Heart left ventricle (tissue), 16 donors: ENCODE measurements around the gene TRHDE. TPM values are rescaled to one million over a fixed set of nuclear protein-coding genes. Genes with fewer than 3 reads are reported as not detected.

Source experiments
- ATAC-seq, 4 donors: fragments of 200-7000 bp; cut with Tn5 transposase; one replicate each; pipeline ENCODE4 v1.9.1; 2020 to 2022; ENCODE audit warnings: moderate library complexity in 4 of 4, mild to moderate bottlenecking in 3 of 4, moderate number of reproducible peaks in 1 of 4
- DNase-seq, 5 donors: peaks; one replicate each; pipeline ENCODE4 v3.0.0-alpha.2; 2020
- H3K27ac ChIP-seq, 12 donors: fragments of 200-600 bp; sonication (generic) in 4 of 12; one replicate each; pipeline versions ENCODE4 v1.5.0 to v1.8.0; 2016 to 2022; ENCODE audit warnings: mild to moderate bottlenecking in 2 of 12
- H3K27me3 ChIP-seq, 9 donors: fragments of 200-600 bp; sonication (generic) in 2 of 9; one replicate each; pipeline versions ENCODE4 v1.5.1 to v1.8.0; 2016 to 2022; ENCODE audit warnings: mild to moderate bottlenecking in 3 of 9
- H3K36me3 ChIP-seq, 9 donors: fragments of 200-600 bp; sonication (generic) in 2 of 9; one replicate each; pipeline versions ENCODE4 v1.5.0 to v1.8.0; 2018 to 2022; ENCODE audit warnings: mild to moderate bottlenecking in 2 of 9
- H3K4me1 ChIP-seq, 12 donors: fragments of 200-600 bp; sonication (generic) in 4 of 12; one replicate each; pipeline versions ENCODE4 v1.5.0 to v1.8.0; 2016 to 2022; ENCODE audit warnings: mild to moderate bottlenecking in 3 of 12
- H3K4me3 ChIP-seq, 12 donors: fragments of 200-600 bp; sonication (generic) in 4 of 12; one replicate each; pipeline versions ENCODE4 v1.5.0 to v1.8.0; 2017 to 2022; ENCODE audit warnings: mild to moderate bottlenecking in 9 of 12, moderate library complexity in 4 of 12
- H3K9me3 ChIP-seq, 12 donors: fragments of 200-600 bp; sonication (generic) in 4 of 12; one replicate each; pipeline versions ENCODE4 v1.5.0 to v1.8.0; 2016 to 2022; ENCODE audit warnings: mild to moderate bottlenecking in 1 of 12
- POLR2A ChIP-seq, 2 donors: fragments of 450-650 bp; IDR thresholded peaks; one replicate each; pipeline ENCODE4 v1.6.1; 2017; ENCODE audit warnings: antibody characterized with exemption in 2 of 2, mild to moderate bottlenecking in 2 of 2, moderate library complexity in 2 of 2
- WGBS, 4 donors: extraction: QIAGEN DNeasy Blood & Tissue Kit in 2 of 4; methylation state at CpG; one replicate each; pipeline versions ENCODE4 v1.1.5 to v1.1.7; 2013 to 2018; 5-methylcytosine and 5-hydroxymethylcytosine counted together
- intact Hi-C, 10 donors: fragments of 100-400 bp; cut with DNase I; formaldehyde crosslinking; loops; one replicate each; pipeline versions ENCODE4 v1.11.1 to v1.14.2; 2022
- polyA plus RNA-seq, 2 donors: library from polyadenylated mRNA; stranded (reverse); fragments of 200-250 nt; gene quantifications; one replicate each; pipeline ENCODE4 v1.2.3, GENCODE V29; 2013
- total RNA-seq, 9 donors: library from RNA; depleted of rRNA in 2 of 9; stranded (reverse); fragments of >200 nt in 2 of 9; fragmentation: NEBNext Ultra II Directional in 3 of 9; extraction: Animal tissue kit (Norgen Biotek cat#: 25700) in 3 of 9; gene quantifications; one replicate each; pipeline versions ENCODE4 v1.1.0 to v1.2.4, GENCODE V29; 2016 to 2023
- TF ChIP-seq, protein P1 (sequence below), 12 donors: fragments of 200-600 bp; sonication (generic) in 4 of 12; IDR thresholded peaks; one replicate each; pipeline versions ENCODE4 v1.5.0 to v1.8.0; 2018 to 2022; ENCODE audit warnings: antibody characterized with exemption in 12 of 12, mild to moderate bottlenecking in 5 of 12
- donor health status: ischemic (EF 13 %, LVEDD 7.1; RV severe dilation, severe dysfunction).
- donor health status: healthy with polysubstance abuse.
- donor health status: DM: no; HTN: yes; CAD: no.
- donor health status: DM: no; HTN: no; CAD: no.
- donor health status: ischemic (EF 25% LVEDD 6.9; RV normal size, moderate dysfunction).
- donor health status: ischemic (EF 25% LVEDD 5.7; RV mildly dilated, moderate dysfunction).
- donor health status: healthy.
- donor health status: DM: yes; HTN: yes; CAD: no.
- donor health status: ischemic (EF 35%, LVEDD 5.7; RV mildly dilated, moderate dysfunction).
- donor health status: nonischemic (EF 11% LVEDD 7.7; RV severe dilation, severe dysfunction).
- donor health status: DM: yes; HTN: yes; CAD: no.
- donor health status: PGD.
- donor health status: ischemic (EF 29% LVEDD 5.4; RV normal size, mild dysfunction).
- donor health status: nonischemic (EF 23%, LVEDD 6.1; RV moderate dilation, normal function).

TRHDE gene
- total and polyA plus RNA-seq, 11 donors: 0.01 to 3.1 (median 0.28) TPM; not detected in 1

DNA sequence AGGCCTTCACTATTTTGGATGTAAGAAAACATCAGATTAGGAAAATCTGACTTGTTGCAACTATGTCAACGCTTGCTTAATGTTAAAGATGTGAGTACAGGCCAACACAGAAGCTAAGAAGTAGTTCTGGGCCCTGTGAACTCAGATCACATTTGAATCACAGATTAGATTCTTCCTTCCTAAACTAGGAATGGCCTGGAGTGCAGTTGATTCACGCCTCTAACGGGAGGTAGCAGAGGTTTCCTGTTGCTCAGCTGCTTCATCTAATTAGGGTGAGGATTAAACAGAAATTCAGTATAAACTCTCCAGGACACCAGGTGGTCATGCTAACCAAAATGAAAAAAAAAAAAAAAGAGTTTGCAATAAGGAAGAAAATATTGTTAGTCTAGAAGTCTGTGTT, 314.3 kb downstream of the TRHDE start:
- Histone ChIP-seq H3K27me3 (no peaks in the 10 kb centered on the region), H3K36me3 (no peaks in the 10 kb centered on the region), H3K9me3 (peaks cover 0 to 6% (median 0%) of the 10 kb centered on the region in 12 donors), H3K4me3 (no peak overlapping the region), H3K27ac (no peak overlapping the region), H3K4me1 (no peaks in the 10 kb centered on the region)
- ATAC-seq (no peak), DNase-seq (no peak)
- intact Hi-C loops: no loop called here
- 31 to 49% (median 36%) methylated on average over 3 of the region's 3 CpGs for whole genome bisulfite sequencing, 4 donors
- TF ChIP-seq, protein P1, sequence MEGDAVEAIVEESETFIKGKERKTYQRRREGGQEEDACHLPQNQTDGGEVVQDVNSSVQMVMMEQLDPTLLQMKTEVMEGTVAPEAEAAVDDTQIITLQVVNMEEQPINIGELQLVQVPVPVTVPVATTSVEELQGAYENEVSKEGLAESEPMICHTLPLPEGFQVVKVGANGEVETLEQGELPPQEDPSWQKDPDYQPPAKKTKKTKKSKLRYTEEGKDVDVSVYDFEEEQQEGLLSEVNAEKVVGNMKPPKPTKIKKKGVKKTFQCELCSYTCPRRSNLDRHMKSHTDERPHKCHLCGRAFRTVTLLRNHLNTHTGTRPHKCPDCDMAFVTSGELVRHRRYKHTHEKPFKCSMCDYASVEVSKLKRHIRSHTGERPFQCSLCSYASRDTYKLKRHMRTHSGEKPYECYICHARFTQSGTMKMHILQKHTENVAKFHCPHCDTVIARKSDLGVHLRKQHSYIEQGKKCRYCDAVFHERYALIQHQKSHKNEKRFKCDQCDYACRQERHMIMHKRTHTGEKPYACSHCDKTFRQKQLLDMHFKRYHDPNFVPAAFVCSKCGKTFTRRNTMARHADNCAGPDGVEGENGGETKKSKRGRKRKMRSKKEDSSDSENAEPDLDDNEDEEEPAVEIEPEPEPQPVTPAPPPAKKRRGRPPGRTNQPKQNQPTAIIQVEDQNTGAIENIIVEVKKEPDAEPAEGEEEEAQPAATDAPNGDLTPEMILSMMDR (IDR thresholded peaks at IDR 0.05): no peak
- no peak for TF ChIP-seq POLR2A (IDR thresholded peaks at IDR 0.05)

DNA sequence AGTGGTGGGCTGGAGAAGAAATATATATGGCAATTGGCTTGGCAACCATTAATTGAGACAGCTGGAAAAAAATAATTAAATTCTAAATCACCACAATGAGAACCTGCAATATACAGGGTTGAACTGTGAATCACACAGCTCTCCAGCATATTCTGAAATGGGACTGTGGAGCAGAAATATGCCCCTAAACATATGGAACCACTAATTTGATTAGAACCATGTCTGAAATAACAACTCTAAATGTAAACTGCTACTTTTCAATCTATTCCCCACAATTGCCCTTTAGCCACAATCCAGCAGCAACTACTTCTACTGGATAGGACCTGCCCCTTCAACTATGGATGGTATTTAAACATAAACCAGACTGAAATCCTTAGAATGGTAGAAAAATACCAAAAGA, 330.4 kb downstream of the TRHDE start:
- Histone ChIP-seq H3K4me3 (no peak overlapping the region), H3K27ac (no peak overlapping the region), H3K4me1 (no peaks in the 10 kb centered on the region), H3K36me3 (no peaks in the 10 kb centered on the region), H3K9me3 (peaks cover 0 to 30% (median 6%) of the 10 kb centered on the region in 12 donors), H3K27me3 (no peaks in the 10 kb centered on the region)
- DNase-seq (no peak), ATAC-seq (no peak)
- intact Hi-C loops: no loop called here
- TF ChIP-seq POLR2A (IDR thresholded peaks at IDR 0.05): no peak
- TF ChIP-seq, protein P1 (IDR thresholded peaks at IDR 0.05): no peak

DNA sequence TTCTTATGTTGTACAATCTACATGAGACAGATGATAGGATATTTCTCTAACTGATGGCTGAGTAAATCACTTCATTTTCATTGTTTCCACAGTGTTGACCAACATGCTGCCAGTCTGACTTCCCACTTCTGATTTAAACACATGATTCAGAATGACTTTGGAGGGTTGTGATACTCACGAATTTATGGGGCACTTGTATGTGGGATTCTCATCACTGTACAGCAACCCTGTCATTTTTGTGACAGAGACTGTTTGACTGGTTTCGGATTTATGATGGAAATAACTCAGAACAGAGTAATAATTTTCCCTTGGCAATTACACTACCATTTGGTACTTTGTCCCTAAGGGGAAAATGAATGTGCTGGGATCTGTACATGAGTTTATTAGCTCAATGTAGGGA, 333.8 kb downstream of the TRHDE start:
- H3K27ac ChIP-seq: no peak overlapping the region
- DNase-seq (no peak), ATAC-seq (no peak)
- peaks cover 0 to 8% (median 0%) of the 10 kb centered on the region in 12 donors for H3K9me3 ChIP-seq
- WGBS, 4 donors: 31 to 70% (median 54%) methylated on average over 2 of the region's 2 CpGs
- no peaks in the 10 kb centered on the region for H3K36me3 ChIP-seq
- no peak for TF ChIP-seq POLR2A (IDR thresholded peaks at IDR 0.05)
- TF ChIP-seq, protein P1 (IDR thresholded peaks at IDR 0.05): no peak
- intact Hi-C loops: no loop called here
- no peak overlapping the region for H3K4me3 ChIP-seq
- H3K4me1 ChIP-seq: no peaks in the 10 kb centered on the region
- no peaks in the 10 kb centered on the region for H3K27me3 ChIP-seq

DNA sequence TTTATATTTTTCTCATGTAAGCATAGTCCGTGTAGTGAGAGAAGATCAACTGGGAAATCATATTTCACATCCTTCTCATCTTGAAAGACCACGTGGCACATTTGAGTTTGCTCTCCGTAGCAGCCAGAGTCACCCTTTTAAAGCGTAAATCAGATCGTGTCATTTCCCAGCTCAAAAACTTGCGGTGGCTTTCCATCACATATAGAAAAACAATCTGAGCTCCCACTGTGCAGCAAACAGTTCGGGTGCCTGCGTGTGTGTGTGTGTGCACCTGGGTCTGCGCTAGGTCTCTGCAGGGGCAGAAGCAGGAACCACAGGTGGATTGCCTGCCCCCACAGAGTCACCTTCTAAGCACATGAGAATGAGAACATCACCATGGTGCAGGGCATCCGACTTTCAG, 338.2 kb downstream of the TRHDE start:
- Histone ChIP-seq H3K4me3 (no peak overlapping the region), H3K9me3 (peaks cover 0 to 4% (median 0%) of the 10 kb centered on the region in 12 donors), H3K4me1 (no peaks in the 10 kb centered on the region), H3K36me3 (no peaks in the 10 kb centered on the region), H3K27ac (no peak overlapping the region), H3K27me3 (no peaks in the 10 kb centered on the region)
- DNase-seq (no peak), ATAC-seq (no peak)
- TF ChIP-seq POLR2A (IDR thresholded peaks at IDR 0.05): no peak
- TF ChIP-seq, protein P1 (IDR thresholded peaks at IDR 0.05): no peak
- WGBS, 4 donors: 68 to 72% (median 70%) methylated on average over 10 of the region's 10 CpGs
- intact Hi-C loops: no loop called here
